ENCODE data around the gene DIP2B.

Gene DIP2B

DNA sequence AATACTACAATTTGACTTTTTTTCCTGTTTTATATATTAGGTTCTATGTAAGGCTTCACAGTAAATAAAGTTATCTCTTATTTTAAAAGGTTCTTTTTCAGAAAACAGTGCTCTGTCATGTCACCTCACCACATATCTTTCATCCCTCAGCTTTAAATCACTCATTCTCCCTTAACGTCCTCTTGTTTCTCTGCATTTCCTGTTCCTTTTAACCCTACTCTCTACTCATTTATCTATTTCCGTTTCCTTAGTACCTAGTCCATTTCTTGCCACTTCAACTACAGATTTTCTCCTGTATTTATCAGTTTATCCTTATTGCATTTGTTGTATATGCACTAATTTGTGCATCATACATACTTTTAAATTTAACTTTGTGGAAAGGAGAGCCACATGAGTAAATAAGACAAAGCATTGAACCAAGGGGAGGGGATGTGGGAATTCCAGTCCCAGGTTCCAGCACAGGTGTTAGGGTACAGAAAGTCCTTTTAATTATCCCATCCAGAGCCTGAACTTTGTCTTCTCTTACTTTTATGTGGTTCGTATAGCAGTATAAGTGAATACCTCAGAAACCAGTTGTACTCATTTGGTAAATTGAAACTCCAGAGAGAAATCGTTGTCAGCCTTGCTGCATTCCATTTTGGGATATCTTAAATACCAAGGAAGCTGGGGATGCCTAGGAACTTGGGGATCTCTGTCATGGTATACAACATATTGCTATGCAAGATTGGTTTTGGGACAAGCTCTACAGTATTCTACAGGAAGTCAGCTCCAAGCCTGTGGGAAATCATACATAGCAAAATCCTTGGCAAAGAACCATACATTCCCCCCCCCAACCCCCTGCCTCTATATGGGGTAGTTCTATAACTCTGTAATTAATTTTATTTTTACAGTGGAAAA is 120.5 kb downstream of the DIP2B start:
- no peak for TF ChIP-seq CTCF (conservative IDR thresholded peaks at IDR 0.05; ENCODE audit: low read length)
- H3K4me3 ChIP-seq (ENCODE audit: low read length): no peak overlapping the region
- no peak for DNase-seq (ENCODE audit: low read depth)

DNA sequence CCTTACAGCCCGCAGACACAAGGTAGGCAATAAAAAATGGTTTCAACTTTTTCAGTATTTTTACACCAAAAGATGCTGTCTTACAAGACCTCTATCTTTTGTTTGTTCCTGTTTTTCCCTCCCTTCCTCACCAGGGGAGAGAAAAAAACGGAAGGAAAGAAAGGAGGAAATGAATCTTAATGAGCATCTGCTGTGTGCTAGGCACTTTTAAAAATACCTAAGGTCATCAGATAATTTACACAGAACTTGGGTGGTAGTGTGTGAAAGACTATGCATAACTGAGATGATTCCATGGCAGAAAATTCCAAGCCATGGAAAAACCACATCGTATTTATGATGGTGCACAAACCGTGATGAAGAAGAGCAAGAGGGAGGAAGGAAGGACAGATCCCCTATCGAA is 121.2 kb downstream of the DIP2B start:
- TF ChIP-seq CTCF (conservative IDR thresholded peaks at IDR 0.05; ENCODE audit: low read length): no peak
- DNase-seq (ENCODE audit: low read depth): no peak
- no peak overlapping the region for H3K4me3 ChIP-seq (ENCODE audit: low read length)

DNA sequence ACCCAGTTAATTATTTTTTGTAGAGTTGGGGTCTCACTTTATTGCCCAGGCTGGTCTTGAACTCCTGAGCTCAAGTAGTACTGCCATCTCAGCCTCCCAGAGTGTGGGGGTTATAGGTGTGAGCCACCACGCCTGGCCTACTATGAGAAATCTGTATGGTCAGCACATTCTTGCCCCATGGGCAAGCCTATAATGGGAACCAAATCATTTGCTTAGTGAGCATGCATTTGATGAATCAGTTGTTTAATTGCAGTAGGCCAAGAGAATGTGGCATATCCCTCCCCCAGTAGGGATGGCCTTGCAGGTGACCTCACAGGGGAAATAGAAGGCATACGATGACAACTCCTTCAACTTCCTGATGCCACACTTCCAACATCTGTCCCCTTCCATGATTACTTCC is 122.7 kb downstream of the DIP2B start:
- TF ChIP-seq CTCF (conservative IDR thresholded peaks at IDR 0.05; ENCODE audit: low read length): no peak
- DNase-seq (ENCODE audit: low read depth): no peak

GRCh38 chr12:50628394-50628793 is 123.6 kb downstream of the DIP2B start:
- no peak for TF ChIP-seq CTCF (conservative IDR thresholded peaks at IDR 0.05; ENCODE audit: low read length)
- H3K4me3 ChIP-seq (ENCODE audit: low read length): no peak overlapping the region
- no peak for DNase-seq (ENCODE audit: low read depth)

More for the DNA sequence above, 122.7 kb downstream of the DIP2B start:
- H3K4me3 ChIP-seq (ENCODE audit: low read length): no peak overlapping the region

- H3K4me3 ChIP-seq (ENCODE audit: low read length): no peak overlapping the region
- no peak for TF ChIP-seq CTCF (conservative IDR thresholded peaks at IDR 0.05; ENCODE audit: low read length)
- DNase-seq (ENCODE audit: low read depth): peak; percentile 89
Measured at GRCh38 chr12:50633955-50634354, 129.2 kb downstream of the DIP2B start.

GRCh38 chr12:50634379-50634778 is 129.6 kb downstream of the DIP2B start:
- no peak for TF ChIP-seq CTCF (conservative IDR thresholded peaks at IDR 0.05; ENCODE audit: low read length)
- H3K4me3 ChIP-seq (ENCODE audit: low read length): no peak overlapping the region
- no peak for DNase-seq (ENCODE audit: low read depth)

DNA sequence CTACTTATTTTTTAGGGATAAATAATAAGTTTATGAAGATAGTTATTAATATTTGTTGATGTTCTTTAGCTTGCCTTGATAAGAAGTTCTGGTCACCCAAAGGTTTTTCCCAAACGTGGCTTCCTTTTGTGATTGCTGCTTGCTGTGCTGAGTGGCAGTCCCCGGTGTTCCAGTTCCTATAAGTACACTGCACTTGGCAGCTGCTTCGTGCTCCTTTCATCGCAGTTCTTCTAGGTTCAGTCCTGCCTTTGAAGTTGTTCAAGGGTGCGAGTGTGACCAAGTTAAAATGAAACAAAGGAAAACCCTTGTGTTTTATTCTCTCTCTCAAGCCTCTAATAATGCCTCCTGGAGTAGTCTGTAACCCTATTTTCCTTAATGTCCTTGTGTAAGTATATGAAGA is 130.6 kb downstream of the DIP2B start:
- TF ChIP-seq CTCF (conservative IDR thresholded peaks at IDR 0.05; ENCODE audit: low read length): no peak
- no peak for DNase-seq (ENCODE audit: low read depth)
- H3K4me3 ChIP-seq (ENCODE audit: low read length): no peak overlapping the region

All from AG10803 (cell line).